Neural cell (in vitro differentiated cells): ENCODE measurements around the gene IL11.

Experiments used
- EP300 ChIP-seq: fragments of 450-650 bp; conservative IDR thresholded peaks from 2 replicates; pipeline ENCODE4 v1.6.1; 2014; ENCODE audit warnings: antibody characterized with exemption, mild to moderate bottlenecking, moderate library complexity; ENCODE audit not compliant: poor library complexity, severe bottlenecking
- EZH2 ChIP-seq: fragments of 200-600, 300-800 bp; shearing (Covaris generic), sonication (generic); IDR thresholded peaks from 2 replicates; pipeline ENCODE4 v1.6.1; 2014; ENCODE audit warnings: antibody characterized with exemption, low read length, borderline replicate concordance, mild to moderate bottlenecking; ENCODE audit not compliant: insufficient read depth, poor library complexity, severe bottlenecking
- POLR2AphosphoS5 ChIP-seq: IDR thresholded peaks from 2 replicates; pipeline ENCODE4 v1.6.1; 2012
- SMC3 ChIP-seq: fragments of 450-650 bp; conservative IDR thresholded peaks from 2 replicates; pipeline ENCODE4 v1.6.1; 2014; ENCODE audit warnings: antibody characterized with exemption, mild to moderate bottlenecking, moderate library complexity; ENCODE audit not compliant: poor library complexity
- TAF1 ChIP-seq: IDR thresholded peaks from 2 replicates; pipeline ENCODE4 v1.6.1; 2012; ENCODE audit warnings: low read depth
- TF ChIP-seq, protein P1 (sequence below): fragments of 450-650 bp; IDR thresholded peaks from 2 replicates; pipeline ENCODE4 v1.5.1; 2014; ENCODE audit warnings: antibody characterized with exemption, mild to moderate bottlenecking, moderate library complexity; ENCODE audit not compliant: poor library complexity, severe bottlenecking

DNA sequence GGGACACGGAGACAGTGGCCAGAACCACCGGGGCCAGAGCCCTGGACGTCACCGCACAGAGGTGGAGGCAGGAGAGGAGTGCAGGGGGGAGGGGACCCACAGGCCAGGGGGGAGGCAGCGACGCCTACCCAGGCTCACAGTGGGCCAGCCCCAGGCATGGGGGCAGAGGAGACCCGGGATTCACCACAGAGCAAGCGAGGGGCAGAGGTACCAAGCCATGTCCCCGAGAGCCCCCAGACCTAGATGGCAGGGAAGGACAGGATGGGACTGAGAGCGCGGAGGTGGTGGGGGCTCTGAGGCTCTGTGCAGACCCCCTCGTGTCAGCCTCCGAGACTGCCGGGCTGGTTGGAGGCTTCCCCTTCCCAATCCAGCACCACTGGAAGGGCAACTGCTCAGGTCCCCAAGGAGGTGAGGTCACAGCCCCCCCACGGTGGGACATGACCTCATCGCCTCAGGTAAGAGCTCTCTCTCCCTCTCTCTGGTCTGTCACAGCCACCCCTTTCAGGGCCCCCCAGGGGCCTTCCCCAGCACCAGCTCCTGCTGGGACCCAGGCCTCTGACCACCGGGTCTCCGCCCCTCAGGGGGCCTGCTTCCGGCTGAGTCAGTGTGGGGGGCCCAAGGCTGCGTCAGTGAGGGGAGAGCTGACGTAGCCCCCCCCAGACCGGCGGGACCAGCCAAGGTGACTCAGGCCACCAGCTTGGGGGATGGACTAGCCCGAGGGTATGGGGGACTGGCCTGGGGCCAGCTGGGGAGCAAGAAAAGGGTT is 2.2 kb upstream of the IL11 start:
- TF ChIP-seq, protein P1, sequence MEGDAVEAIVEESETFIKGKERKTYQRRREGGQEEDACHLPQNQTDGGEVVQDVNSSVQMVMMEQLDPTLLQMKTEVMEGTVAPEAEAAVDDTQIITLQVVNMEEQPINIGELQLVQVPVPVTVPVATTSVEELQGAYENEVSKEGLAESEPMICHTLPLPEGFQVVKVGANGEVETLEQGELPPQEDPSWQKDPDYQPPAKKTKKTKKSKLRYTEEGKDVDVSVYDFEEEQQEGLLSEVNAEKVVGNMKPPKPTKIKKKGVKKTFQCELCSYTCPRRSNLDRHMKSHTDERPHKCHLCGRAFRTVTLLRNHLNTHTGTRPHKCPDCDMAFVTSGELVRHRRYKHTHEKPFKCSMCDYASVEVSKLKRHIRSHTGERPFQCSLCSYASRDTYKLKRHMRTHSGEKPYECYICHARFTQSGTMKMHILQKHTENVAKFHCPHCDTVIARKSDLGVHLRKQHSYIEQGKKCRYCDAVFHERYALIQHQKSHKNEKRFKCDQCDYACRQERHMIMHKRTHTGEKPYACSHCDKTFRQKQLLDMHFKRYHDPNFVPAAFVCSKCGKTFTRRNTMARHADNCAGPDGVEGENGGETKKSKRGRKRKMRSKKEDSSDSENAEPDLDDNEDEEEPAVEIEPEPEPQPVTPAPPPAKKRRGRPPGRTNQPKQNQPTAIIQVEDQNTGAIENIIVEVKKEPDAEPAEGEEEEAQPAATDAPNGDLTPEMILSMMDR: no peak
- TF ChIP-seq EZH2 (no peak), SMC3 (no peak), TAF1 (no peak), POLR2AphosphoS5 (no peak), EP300 (no peak)
